IMR-90 (cell line): ENCODE measurements around the gene AUTS2. TPM values are rescaled to one million over a fixed set of nuclear protein-coding genes. Genes with fewer than 3 reads are reported as not detected.

Source experiments
- ATAC-seq: fragments of 200-7000 bp; cut with Tn5 transposase; 2 replicates; pipeline ENCODE4 v1.9.1; 2020; ENCODE audit warnings: low read depth, mild to moderate bottlenecking, moderate library complexity
- BruUV-seq: library from RNA; stranded (reverse); fragments of 400-500 nt; replicated peaks from 2 replicates; lab custom pipeline; 2021; lab: Mats Ljungman, UMichigan
- CTCF ChIA-PET: fragments of 300-600 bp; formaldehyde crosslinking; extraction: SDS; loops from one replicate; lab custom pipeline; 2021; ENCODE audit warnings: antibody characterized with exemption; lab: Yijun Ruan, JAX
- POLR2A ChIA-PET: fragments of 300-600 bp; sonication (Branson Sonifier 250); formaldehyde crosslinking; loops from one replicate; lab custom pipeline; 2022; ENCODE audit warnings: antibody characterized with exemption; ENCODE audit not compliant: unreplicated experiment; lab: Charles Lee
- DNase-seq: peaks from one replicate; pipeline ENCODE4 v3.0.0; 2013
- H2AFZ ChIP-seq: replicated peaks from 2 replicates; pipeline ENCODE3; 2013; ENCODE audit warnings: low read length, mild to moderate bottlenecking; ENCODE audit not compliant: poor library complexity
- H2AK5ac ChIP-seq: 2 replicates; pipeline ENCODE4 v1.6.1; 2013; ENCODE audit warnings: low read depth, low read length, inconsistent platforms
- H2AK9ac ChIP-seq: replicated peaks from 2 replicates; pipeline ENCODE3; 2013; ENCODE audit warnings: mild to moderate bottlenecking, low read depth, low read length, moderate library complexity; ENCODE audit not compliant: poor library complexity
- H2BK120ac ChIP-seq: 2 replicates; pipeline ENCODE4 v1.6.1; 2013; ENCODE audit warnings: low read depth, low read length, inconsistent platforms
- H2BK15ac ChIP-seq: 3 replicates; pipeline ENCODE4 v1.6.1; 2013; ENCODE audit warnings: low read depth, low read length, inconsistent platforms
- H2BK20ac ChIP-seq: 2 replicates; pipeline ENCODE4 v1.6.1; 2013; ENCODE audit warnings: low read depth, mild to moderate bottlenecking, inconsistent platforms, low read length, moderate library complexity
- H2BK5ac ChIP-seq: 2 replicates; pipeline ENCODE4 v1.6.1; 2013; ENCODE audit warnings: mild to moderate bottlenecking, low read depth, low read length, inconsistent platforms; ENCODE audit not compliant: poor library complexity, severe bottlenecking
- H3K14ac ChIP-seq: replicated peaks from 2 replicates; pipeline ENCODE4 v1.6.1; 2013; ENCODE audit warnings: low read depth, low read length, inconsistent platforms
- H3K18ac ChIP-seq: 2 replicates; pipeline ENCODE4 v1.6.1; 2013; ENCODE audit warnings: low read depth, low read length, control low read depth
- H3K23ac ChIP-seq: 2 replicates; pipeline ENCODE4 v1.6.1; 2013; ENCODE audit warnings: low read depth, low read length, inconsistent platforms
- H3K27ac ChIP-seq: 2 replicates; pipeline ENCODE4 v1.5.1; 2013; ENCODE audit warnings: mild to moderate bottlenecking, control low read depth, low read length; ENCODE audit not compliant: insufficient read depth
- H3K27me3 ChIP-seq: 2 replicates; pipeline ENCODE4 v1.6.1; 2013; ENCODE audit warnings: low read length; ENCODE audit not compliant: control insufficient read depth, insufficient read depth
- H3K36me3 ChIP-seq: 2 replicates; pipeline ENCODE4 v1.6.1; 2013; ENCODE audit warnings: low read length, mixed read lengths; ENCODE audit not compliant: control insufficient read depth, insufficient read depth
- H3K4ac ChIP-seq: 2 replicates; pipeline ENCODE4 v1.6.1; 2013; ENCODE audit warnings: low read depth, low read length, inconsistent platforms
- H3K4me1 ChIP-seq: 2 replicates; pipeline ENCODE4 v1.6.1; 2013; ENCODE audit warnings: low read length, mixed read lengths; ENCODE audit not compliant: control insufficient read depth, insufficient read depth
- H3K4me2 ChIP-seq: 2 replicates; pipeline ENCODE4 v1.6.1; 2013; ENCODE audit warnings: low read depth, mild to moderate bottlenecking, control low read depth, low read length, moderate library complexity
- H3K4me3 ChIP-seq: 2 replicates; pipeline ENCODE4 v1.5.1; 2013; ENCODE audit warnings: low read depth, mild to moderate bottlenecking, control low read depth, low read length, moderate library complexity; ENCODE audit not compliant: insufficient read depth
- H3K56ac ChIP-seq: 2 replicates; pipeline ENCODE4 v1.6.1; 2013; ENCODE audit warnings: low read length, inconsistent platforms; ENCODE audit not compliant: insufficient read depth; ENCODE audit errors: extremely low read depth
- H3K79me1 ChIP-seq, 2 experiments: 2 replicates each; pipeline ENCODE4 v1.6.1; 2013; ENCODE audit warnings: low read length in 2 of 2, inconsistent platforms in 1 of 2, low read depth in 1 of 2
- H3K9ac ChIP-seq: 2 replicates; pipeline ENCODE4 v1.6.1; 2013; ENCODE audit warnings: low read depth, low read length, control low read depth
- H3K9me1 ChIP-seq: 2 replicates; pipeline ENCODE4 v1.6.1; 2013; ENCODE audit warnings: low read length, inconsistent platforms; ENCODE audit not compliant: insufficient read depth
- H3K9me3 ChIP-seq: 2 replicates; pipeline ENCODE4 v1.6.1; 2013; ENCODE audit warnings: low read length; ENCODE audit not compliant: control insufficient read depth, insufficient read depth
- H4K20me1 ChIP-seq: 2 replicates; pipeline ENCODE4 v1.6.1; 2013; ENCODE audit warnings: low read length, inconsistent platforms; ENCODE audit not compliant: insufficient read depth
- H4K5ac ChIP-seq: 2 replicates; pipeline ENCODE4 v1.6.1; 2013; ENCODE audit warnings: mild to moderate bottlenecking, low read depth, low read length, control low read depth
- H4K8ac ChIP-seq, 2 experiments: 2 replicates each; pipeline ENCODE4 v1.6.1; 2013; ENCODE audit warnings: low read depth in 2 of 2, low read length in 2 of 2, control low read depth in 1 of 2, inconsistent platforms in 1 of 2
- H4K91ac ChIP-seq: 2 replicates; pipeline ENCODE4 v1.6.1; 2013; ENCODE audit warnings: low read depth, low read length, inconsistent platforms; ENCODE audit not compliant: insufficient read depth
- BHLHE40 ChIP-seq: fragments of 150-350 bp; IDR thresholded peaks from 2 replicates; pipeline ENCODE4 v1.6.1; 2016; ENCODE audit warnings: mild to moderate bottlenecking, low read depth, low read length
- CEBPB ChIP-seq: IDR thresholded peaks from 2 replicates; pipeline ENCODE4 v1.6.1; 2012; ENCODE audit warnings: low read depth, low read length, improper control_type of control experiment
- FOS ChIP-seq: fragments of 150-350 bp; IDR thresholded peaks from 2 replicates; pipeline ENCODE4 v1.6.1; 2016; ENCODE audit warnings: low read depth, low read length
- MAFK ChIP-seq: IDR thresholded peaks from 2 replicates; pipeline ENCODE4 v1.6.1; 2012; ENCODE audit warnings: low read depth, low read length, improper control_type of control experiment
- MAZ ChIP-seq: IDR thresholded peaks from 2 replicates; pipeline ENCODE4 v1.6.1; 2012; ENCODE audit warnings: low read depth, mild to moderate bottlenecking, low read length, improper control_type of control experiment, moderate library complexity, borderline replicate concordance
- NFE2L2 ChIP-seq: fragments of 150-350 bp; IDR thresholded peaks from 2 replicates; pipeline ENCODE4 v1.6.1; 2016; ENCODE audit warnings: low read depth, mild to moderate bottlenecking, low read length
- RCOR1 ChIP-seq: IDR thresholded peaks from 2 replicates; pipeline ENCODE4 v1.6.1; 2012; ENCODE audit warnings: mild to moderate bottlenecking, low read length, improper control_type of control experiment; ENCODE audit not compliant: insufficient replicate concordance
- SMC3 ChIP-seq: fragments of 150-350 bp; IDR thresholded peaks from 2 replicates; pipeline ENCODE4 v1.6.1; 2016; ENCODE audit warnings: low read depth, mild to moderate bottlenecking, antibody characterized with exemption, low read length, moderate library complexity
- WGBS, 2 experiments: methylation state at CpG; one replicate each; pipeline versions ENCODE4 v1.1.5 to v1.1.7; 2013; ENCODE audit warnings: missing lambda C conversion rate in 2 of 2; ENCODE audit not compliant: insufficient read length in 1 of 2; ENCODE audit errors: extremely low coverage in 2 of 2; 5-methylcytosine and 5-hydroxymethylcytosine counted together
- dilution Hi-C: fragments of 300-500 bp; cut with HindIII; formaldehyde crosslinking; loops from one replicate; pipeline ENCODE4 v1.14.3; 2018; ENCODE audit warnings: low sequenced_read_pairs; ENCODE audit not compliant: unreplicated experiment
- in situ Hi-C: fragments of 300-500 bp; cut with MboI; formaldehyde crosslinking; loops from 3 replicates; pipeline ENCODE4 v1.14.3; 2019; ENCODE audit warnings: low sequenced_read_pairs, inconsistent platforms, mixed read lengths
- intact Hi-C: fragments of 100-400 bp; cut with micrococcal nuclease; formaldehyde crosslinking; loops from 2 replicates; pipeline ENCODE4 v1.10.0; 2022
- polyA plus RNA-seq, 3 experiments: library from polyadenylated mRNA; depleted of rRNA; stranded (reverse); fragments of >200 nt; gene quantifications; 2 replicates each; pipeline ENCODE4 v1.2.3, GENCODE V29; 2012; ENCODE audit warnings: low replicate concordance in 1 of 3
- total RNA-seq: library from RNA; depleted of rRNA; stranded (reverse); fragments of >200 nt; gene quantifications from 2 replicates; pipeline ENCODE4 v1.2.3, GENCODE V29; 2012
- TF ChIP-seq, protein P1 (sequence below): conservative IDR thresholded peaks from 2 replicates; pipeline ENCODE4 v1.5.1; 2012; ENCODE audit warnings: mild to moderate bottlenecking, low read depth, low read length, improper control_type of control experiment

The AUTS2 gene
- total and polyA plus RNA-seq, 2 of the 4 experiments (the other 2 are of a cell fraction), result 0.90 to 3.0 TPM

GRCh38 chr7:70717553-70718329, 1119.5 kb downstream of the AUTS2 start:
- no peak overlapping the region for H3K56ac ChIP-seq
- no peak overlapping the region for H2AK5ac ChIP-seq
- BruUV-seq, result no TSS peak
- H2AFZ ChIP-seq, result no peak overlapping the region
- peaks cover 0 to 3% of the 10 kb centered on the region in 2 experiments; a peak in 2 of 4 replicates for H3K79me1 ChIP-seq
- in situ Hi-C loops, result no loop called here
- TF ChIP-seq FOS (no peak), NFE2L2 (no peak), MAZ (no peak), SMC3 (no peak), BHLHE40 (no peak), CEBPB (no peak), MAFK (no peak), RCOR1 (no peak)
- TF ChIP-seq, protein P1, sequence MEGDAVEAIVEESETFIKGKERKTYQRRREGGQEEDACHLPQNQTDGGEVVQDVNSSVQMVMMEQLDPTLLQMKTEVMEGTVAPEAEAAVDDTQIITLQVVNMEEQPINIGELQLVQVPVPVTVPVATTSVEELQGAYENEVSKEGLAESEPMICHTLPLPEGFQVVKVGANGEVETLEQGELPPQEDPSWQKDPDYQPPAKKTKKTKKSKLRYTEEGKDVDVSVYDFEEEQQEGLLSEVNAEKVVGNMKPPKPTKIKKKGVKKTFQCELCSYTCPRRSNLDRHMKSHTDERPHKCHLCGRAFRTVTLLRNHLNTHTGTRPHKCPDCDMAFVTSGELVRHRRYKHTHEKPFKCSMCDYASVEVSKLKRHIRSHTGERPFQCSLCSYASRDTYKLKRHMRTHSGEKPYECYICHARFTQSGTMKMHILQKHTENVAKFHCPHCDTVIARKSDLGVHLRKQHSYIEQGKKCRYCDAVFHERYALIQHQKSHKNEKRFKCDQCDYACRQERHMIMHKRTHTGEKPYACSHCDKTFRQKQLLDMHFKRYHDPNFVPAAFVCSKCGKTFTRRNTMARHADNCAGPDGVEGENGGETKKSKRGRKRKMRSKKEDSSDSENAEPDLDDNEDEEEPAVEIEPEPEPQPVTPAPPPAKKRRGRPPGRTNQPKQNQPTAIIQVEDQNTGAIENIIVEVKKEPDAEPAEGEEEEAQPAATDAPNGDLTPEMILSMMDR, result no peak
- H3K4me1 ChIP-seq, result no peaks in the 10 kb centered on the region
- H3K9ac ChIP-seq, result no peak overlapping the region
- no peak overlapping the region for H4K5ac ChIP-seq
- no peak overlapping the region for H4K8ac ChIP-seq
- no peak overlapping the region for H2AK9ac ChIP-seq
- H2BK120ac ChIP-seq, result no peak overlapping the region
- peaks cover 2% of the 10 kb centered on the region; the same call in 1 of the 2 replicates for H3K9me3 ChIP-seq
- no peak overlapping the region for H3K27ac ChIP-seq
- ChIA-PET CTCF (interaction anchor here (0.6 to 1.2 kb wide), 2 partner anchors 11 to 12 kb away, joined by 3 read pairs; no protein-coding TSS in a partner anchor), POLR2A (no interaction called here)
- no peak overlapping the region for H3K4me3 ChIP-seq
- H3K4me2 ChIP-seq, result no peak overlapping the region
- H3K9me1 ChIP-seq, result no peaks in the 10 kb centered on the region
- H3K36me3 ChIP-seq, result no peaks in the 10 kb centered on the region
- no peak overlapping the region for H3K18ac ChIP-seq
- no peak overlapping the region for H2BK5ac ChIP-seq
- WGBS, 2 experiments, result 80% methylated on average over 2 of the region's 9 CpGs; no CpG with 5 or more reads in 1 of the 2 experiments
- DNase-seq (no peak), ATAC-seq (no peak)
- no peaks in the 10 kb centered on the region for H3K27me3 ChIP-seq
- H4K91ac ChIP-seq, result no peak overlapping the region
- intact Hi-C loops, result no loop called here
- no peak overlapping the region for H2BK15ac ChIP-seq
- H3K23ac ChIP-seq, result no peak overlapping the region
- no peaks in the 10 kb centered on the region for H4K20me1 ChIP-seq
- H3K4ac ChIP-seq, result no peak overlapping the region
- no peak overlapping the region for H2BK20ac ChIP-seq
- no peak overlapping the region for H3K14ac ChIP-seq
- dilution Hi-C loops, result no loop called here
